Stimulated activated CD4-positive, alpha-beta T cell treated with anti-CD3 and anti-CD28 coated beads, Interleukin-1b, Interleukin-23, amount 100 ng/mL, for 24 hours (primary cell): ENCODE results near the gene AKT2.

ENCODE experiments used
- DNase-seq, 4 experiments: peaks; one replicate each; pipeline ENCODE4 v3.0.0-alpha.2; 2020; ENCODE audit warnings: low read depth in 4 of 4, low spot score in 1 of 4

The AKT2 gene

GRCh38 chr19:40274585-40275544 is 10.3 kb downstream of the AKT2 start:
- DNase-seq = peak in 1 of 4 experiments; percentile 28

- DNase-seq = no peak
Observed at GRCh38 chr19:40273469-40274360, 11.4 kb downstream of the AKT2 start.

- DNase-seq = no peak
Observed at GRCh38 chr19:40272261-40272660, 12.9 kb downstream of the AKT2 start.

GRCh38 chr19:40271706-40272105 is 13.4 kb downstream of the AKT2 start:
- no peak for DNase-seq

GRCh38 chr19:40270362-40271089 is 14.6 kb downstream of the AKT2 start:
- DNase-seq = no peak

GRCh38 chr19:40269216-40269940 is 15.8 kb downstream of the AKT2 start:
- no peak for DNase-seq

GRCh38 chr19:40267601-40267997 is 17.5 kb downstream of the AKT2 start:
- no peak for DNase-seq

- no peak for DNase-seq
Observed at GRCh38 chr19:40266912-40267600, 18.1 kb downstream of the AKT2 start.

GRCh38 chr19:40266119-40266518 is 19.0 kb downstream of the AKT2 start:
- DNase-seq = no peak

GRCh38 chr19:40265763-40266099 is 19.4 kb downstream of the AKT2 start:
- DNase-seq = no peak

GRCh38 chr19:40265055-40265762 is 19.9 kb downstream of the AKT2 start:
- no peak for DNase-seq

GRCh38 chr19:40264314-40265054 is 20.7 kb downstream of the AKT2 start:
- DNase-seq = no peak

GRCh38 chr19:40263440-40264313 is 21.5 kb downstream of the AKT2 start:
- no peak for DNase-seq

- no peak for DNase-seq
Observed at GRCh38 chr19:40262422-40262821, 22.7 kb downstream of the AKT2 start.

- DNase-seq = no peak
Observed at GRCh38 chr19:40261631-40262030, 23.5 kb downstream of the AKT2 start.

- DNase-seq = no peak
Observed at GRCh38 chr19:40257096-40257517, 28.0 kb downstream of the AKT2 start.

GRCh38 chr19:40256512-40256911 is 28.6 kb downstream of the AKT2 start:
- no peak for DNase-seq
